Erythroblast (primary cell): ENCODE results near the gene BARHL2.

ENCODE experiments used
- DNase-seq, 2 experiments: peaks; one replicate each; lab custom pipeline; 2025; lab: John Stamatoyannopoulos, UW
- GATA1 ChIP-seq: IDR thresholded peaks from 2 replicates; pipeline ENCODE4 v1.6.1; 2011; ENCODE audit warnings: low read depth, mild to moderate bottlenecking, control low read depth, low read length, moderate library complexity
- POLR2A ChIP-seq: IDR thresholded peaks from 2 replicates; pipeline ENCODE4 v1.6.1; 2011; ENCODE audit warnings: mild to moderate bottlenecking, low read length

BARHL2 gene

GRCh38 chr1:90729504-90730242 is 12.6 kb upstream of the BARHL2 start:
- peak; percentile 56 to 62 for DNase-seq
- TF ChIP-seq POLR2A (no peak), GATA1 (no peak)

GRCh38 chr1:90728502-90729287 is 11.6 kb upstream of the BARHL2 start:
- DNase-seq = peak in 1 of 2 experiments; percentile 26
- no peak for TF ChIP-seq POLR2A
- TF ChIP-seq GATA1 = no peak

GRCh38 chr1:90727917-90728501 is 10.9 kb upstream of the BARHL2 start:
- no peak for DNase-seq
- TF ChIP-seq GATA1 = no peak

GRCh38 chr1:90726986-90727480 is 9.9 kb upstream of the BARHL2 start:
- TF ChIP-seq POLR2A (no peak), GATA1 (no peak)
- no peak for DNase-seq

GRCh38 chr1:90726425-90726985 is 9.4 kb upstream of the BARHL2 start:
- no peak for TF ChIP-seq GATA1
- no peak for TF ChIP-seq POLR2A
- DNase-seq = no peak

- TF ChIP-seq GATA1 (no peak), POLR2A (no peak)
- peak; percentile 20 to 29 for DNase-seq
Observed at GRCh38 chr1:90725657-90726424, 8.7 kb upstream of the BARHL2 start.

- peak in 1 of 2 experiments; percentile 9 for DNase-seq
- TF ChIP-seq POLR2A = no peak
- no peak for TF ChIP-seq GATA1
Observed at GRCh38 chr1:90724926-90725656, 8.0 kb upstream of the BARHL2 start.

GRCh38 chr1:90724361-90724760 is 7.3 kb upstream of the BARHL2 start:
- no peak for TF ChIP-seq GATA1
- TF ChIP-seq POLR2A = no peak
- peak in 1 of 2 experiments; percentile 17 for DNase-seq

- no peak for TF ChIP-seq POLR2A
- TF ChIP-seq GATA1 = no peak
- DNase-seq = peak; percentile 54 to 60
Observed at GRCh38 chr1:90723590-90724108, 6.5 kb upstream of the BARHL2 start.

- peak in 1 of 2 experiments; percentile 44 for DNase-seq
- TF ChIP-seq GATA1 (no peak), POLR2A (no peak)
Observed at GRCh38 chr1:90722874-90723589, 5.9 kb upstream of the BARHL2 start.
